Ectodermal cell (in vitro differentiated cells): ENCODE measurements around the gene CIAO2B.
"Not testable (repeated sequence)": the region's sequence is repeated elsewhere in the genome, so short reads cannot be mapped to it uniquely, and the experiment has no call there.

Experiments
- H3K27ac ChIP-seq: 2 replicates; pipeline ENCODE4 v1.7.0; 2013; ENCODE audit warnings: mild to moderate bottlenecking, low read depth, low read length; ENCODE audit not compliant: insufficient read depth, poor library complexity, severe bottlenecking
- H3K27me3 ChIP-seq: 2 replicates; pipeline ENCODE4 v1.7.0; 2013; ENCODE audit warnings: mild to moderate bottlenecking, low read length; ENCODE audit not compliant: insufficient read depth, control insufficient read depth, poor library complexity, severe bottlenecking
- H3K36me3 ChIP-seq: one replicate; pipeline ENCODE4 v1.7.0; 2013; ENCODE audit warnings: low read length; ENCODE audit not compliant: control insufficient read depth, insufficient read depth
- H3K4me1 ChIP-seq: one replicate; pipeline ENCODE4 v1.7.0; 2013; ENCODE audit warnings: low read length; ENCODE audit not compliant: control insufficient read depth, insufficient read depth
- H3K4me3 ChIP-seq: 2 replicates; pipeline ENCODE4 v1.7.0; 2013; ENCODE audit warnings: low read depth, low read length, control low read depth; ENCODE audit not compliant: insufficient read depth
- H3K9me3 ChIP-seq: 2 replicates; pipeline ENCODE4 v1.7.0; 2013; ENCODE audit warnings: mild to moderate bottlenecking, low read length, moderate library complexity; ENCODE audit not compliant: control insufficient read depth
- WGBS, 2 experiments: methylation state at CpG; one replicate each; pipeline ENCODE4 v1.1.7; 2013; ENCODE audit warnings: missing lambda C conversion rate in 2 of 2; 5-methylcytosine and 5-hydroxymethylcytosine counted together

Gene CIAO2B

GRCh38 chr16:66947302-66948065 is 13.3 kb upstream of the CIAO2B start:
- H3K27ac ChIP-seq = no peak overlapping the region
- H3K4me3 ChIP-seq = no peak overlapping the region
- 64 to 70% methylated on average over 18 to 20 of the region's 23 CpGs for WGBS, 2 experiments
- H3K36me3 ChIP-seq = no peaks in the 10 kb centered on the region
- H3K27me3 ChIP-seq = peaks cover 21% of the 10 kb centered on the region
- no peaks in the 10 kb centered on the region for H3K4me1 ChIP-seq
- H3K9me3 ChIP-seq = peaks cover 4% of the 10 kb centered on the region

GRCh38 chr16:66946974-66947301 is 12.7 kb upstream of the CIAO2B start:
- Histone ChIP-seq H3K4me3 (no peak overlapping the region), H3K4me1 (no peaks in the 10 kb centered on the region), H3K27me3 (peaks cover 21% of the 10 kb centered on the region), H3K9me3 (peaks cover 4% of the 10 kb centered on the region), H3K36me3 (no peaks in the 10 kb centered on the region), H3K27ac (no peak overlapping the region)
- 64 to 66% methylated on average over 5 of the region's 5 CpGs for WGBS, 2 experiments

GRCh38 chr16:66946541-66946940 is 12.3 kb upstream of the CIAO2B start:
- 88 to 91% methylated on average over 7 of the region's 7 CpGs for WGBS, 2 experiments
- H3K27me3 ChIP-seq = peaks cover 21% of the 10 kb centered on the region
- peaks cover 4% of the 10 kb centered on the region for H3K9me3 ChIP-seq
- H3K4me3 ChIP-seq = no peak overlapping the region
- no peaks in the 10 kb centered on the region for H3K4me1 ChIP-seq
- H3K27ac ChIP-seq = no peak overlapping the region
- no peaks in the 10 kb centered on the region for H3K36me3 ChIP-seq

GRCh38 chr16:66945939-66946338 is 11.7 kb upstream of the CIAO2B start:
- H3K36me3 ChIP-seq = no peaks in the 10 kb centered on the region
- peaks cover 21% of the 10 kb centered on the region for H3K27me3 ChIP-seq
- no peak overlapping the region for H3K27ac ChIP-seq
- 91 to 92% methylated on average over 4 of the region's 4 CpGs for WGBS, 2 experiments
- H3K9me3 ChIP-seq = no peaks in the 10 kb centered on the region
- H3K4me3 ChIP-seq = no peak overlapping the region
- no peaks in the 10 kb centered on the region for H3K4me1 ChIP-seq

GRCh38 chr16:66944971-66945370 is 10.8 kb upstream of the CIAO2B start:
- WGBS, 2 experiments = 93 to 96% methylated on average over 9 of the region's 9 CpGs
- H3K4me1 ChIP-seq, H3K27ac ChIP-seq, H3K9me3 ChIP-seq, H3K36me3 ChIP-seq, H3K4me3 ChIP-seq: not testable (repeated sequence)
- peaks cover 21% of the 10 kb centered on the region for H3K27me3 ChIP-seq

- Histone ChIP-seq H3K4me1 (no peaks in the 10 kb centered on the region), H3K36me3 (no peaks in the 10 kb centered on the region), H3K4me3 (no peak overlapping the region), H3K27me3 (peaks cover 18% of the 10 kb centered on the region), H3K9me3 (no peaks in the 10 kb centered on the region), H3K27ac (no peak overlapping the region)
- WGBS, 2 experiments = 88 to 92% methylated on average over 3 to 5 of the region's 5 CpGs
Observed at GRCh38 chr16:66944054-66944441, 9.8 kb upstream of the CIAO2B start.

- Histone ChIP-seq H3K36me3 (no peaks in the 10 kb centered on the region), H3K27me3 (peaks cover 13% of the 10 kb centered on the region), H3K9me3 (no peaks in the 10 kb centered on the region), H3K27ac (no peak overlapping the region), H3K4me3 (no peak overlapping the region), H3K4me1 (no peaks in the 10 kb centered on the region)
- WGBS, 2 experiments = 94% methylated on average over 15 of the region's 15 CpGs
Observed at GRCh38 chr16:66943426-66944053, 9.3 kb upstream of the CIAO2B start.

GRCh38 chr16:66942981-66943380 is 8.8 kb upstream of the CIAO2B start:
- WGBS, 2 experiments = 94 to 98% methylated on average over 5 of the region's 5 CpGs
- Histone ChIP-seq H3K36me3 (no peaks in the 10 kb centered on the region), H3K27ac (no peak overlapping the region), H3K4me1 (no peaks in the 10 kb centered on the region), H3K9me3 (no peaks in the 10 kb centered on the region), H3K4me3 (no peak overlapping the region), H3K27me3 (peaks cover 7% of the 10 kb centered on the region)

- WGBS, 2 experiments = 95 to 96% methylated on average over 16 of the region's 16 CpGs
- H3K4me1 ChIP-seq = no peaks in the 10 kb centered on the region
- no peaks in the 10 kb centered on the region for H3K36me3 ChIP-seq
- H3K27ac ChIP-seq = no peak overlapping the region
- H3K4me3 ChIP-seq = no peak overlapping the region
- no peaks in the 10 kb centered on the region for H3K27me3 ChIP-seq
- no peaks in the 10 kb centered on the region for H3K9me3 ChIP-seq
Observed at GRCh38 chr16:66940236-66940635, 6.0 kb upstream of the CIAO2B start.

- Histone ChIP-seq H3K9me3 (no peaks in the 10 kb centered on the region), H3K27me3 (no peaks in the 10 kb centered on the region), H3K36me3 (no peaks in the 10 kb centered on the region), H3K4me3 (no peak overlapping the region), H3K4me1 (no peaks in the 10 kb centered on the region), H3K27ac (no peak overlapping the region)
Observed at GRCh38 chr16:66939366-66939765, 5.2 kb upstream of the CIAO2B start.
